Measurements from ENCODE around the gene FGF19. TPM values are rescaled to one million over a fixed set of nuclear protein-coding genes. Genes with fewer than 3 reads are reported as not detected.

FGF19 gene
- total RNA-seq, 2 donors from 2014 or later, result 0.37 to 0.40 TPM

- no peaks in the 10 kb centered on the region for H3K36me3 ChIP-seq (ENCODE audit: control insufficient read depth, insufficient read depth, low read length)
- no peak overlapping the region for H3K27ac Mint-ChIP-seq
These were observed 3.4 kb upstream of the FGF19 start for GRCh38 chr11:69707176-69707575.

DNA sequence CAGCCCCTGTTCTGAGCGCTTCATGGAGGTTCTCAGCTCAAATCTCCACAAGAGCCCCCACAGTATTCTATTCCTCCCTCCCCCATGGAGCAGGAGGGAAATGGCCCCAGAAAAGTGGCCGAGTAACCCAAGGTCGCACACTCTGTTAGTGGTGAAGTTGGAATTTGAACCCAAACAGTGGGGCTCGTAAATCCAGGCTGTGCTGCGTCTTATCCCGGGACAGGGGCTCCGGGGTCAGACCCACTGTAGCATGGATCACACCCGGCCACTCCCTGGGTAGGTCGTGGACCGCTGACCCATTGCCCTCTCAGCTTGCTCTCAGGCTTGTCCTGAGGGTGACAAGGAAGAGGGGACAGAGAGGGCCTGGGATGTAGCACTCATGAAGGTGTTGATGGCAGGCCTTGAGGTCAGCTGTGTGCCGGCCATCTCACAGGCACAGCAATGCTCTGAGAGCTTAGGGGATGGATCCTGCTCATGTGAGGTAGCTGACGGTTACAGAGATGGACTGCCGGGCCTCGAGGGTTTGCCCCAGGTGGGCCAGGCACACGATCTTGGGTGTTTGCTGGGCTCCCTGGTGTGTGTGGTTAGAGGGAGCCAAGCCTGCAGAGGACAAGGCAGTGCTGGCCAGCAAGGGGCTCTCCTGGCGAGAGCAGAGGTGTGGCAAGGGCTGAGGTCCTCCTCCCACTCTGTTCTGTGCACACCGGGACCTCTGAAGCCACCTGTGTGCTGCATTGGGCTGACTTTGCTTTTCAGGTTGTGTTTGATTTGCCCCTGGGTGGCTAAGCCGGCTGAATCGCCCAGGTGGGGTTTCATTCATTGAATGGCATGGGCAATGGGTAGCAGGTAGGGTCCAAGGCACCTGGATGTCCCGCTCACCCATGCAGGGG, 2.3 kb upstream of the FGF19 start:
- peak; percentile 70 for DNase-seq
- Histone ChIP-seq H3K9me3 (ENCODE audit: control insufficient read depth, low read length) (no peaks in the 10 kb centered on the region), H3K9ac (ENCODE audit: extremely low read depth, low read length, poor library complexity, severe bottlenecking) (no peak overlapping the region), H3K4me3 (ENCODE audit: low read length) (no peak overlapping the region), H3K36me3 (ENCODE audit: control insufficient read depth, insufficient read depth, low read length) (no peaks in the 10 kb centered on the region), H3K4me1 (ENCODE audit: control insufficient read depth, insufficient read depth, low read length) (no peaks in the 10 kb centered on the region), H3K27me3 (ENCODE audit: control insufficient read depth, insufficient read depth, low read length, poor library complexity, severe bottlenecking) (peaks cover 53% of the 10 kb centered on the region), H3K27ac (ENCODE audit: low read depth, low read length) (no peak overlapping the region)
- Mint-ChIP-seq H3K27me3 (ENCODE audit: insufficient read depth) (peaks cover 35% of the 10 kb centered on the region), H3K4me1 (peaks cover 26% of the 10 kb centered on the region), H3K27ac (no peak overlapping the region), H3K4me3 (peak overlapping the region; percentile 58), H3K36me3 (ENCODE audit: low read depth) (no peaks in the 10 kb centered on the region), H3K9me3 (no peaks in the 10 kb centered on the region)
- 81 to 85% methylated on average over 10 to 19 of the region's 20 CpGs for WGBS, 2 experiments (ENCODE audit: insufficient coverage in 1 of 2, insufficient read length in 1 of 2)
- TF ChIP-seq, protein P1, sequence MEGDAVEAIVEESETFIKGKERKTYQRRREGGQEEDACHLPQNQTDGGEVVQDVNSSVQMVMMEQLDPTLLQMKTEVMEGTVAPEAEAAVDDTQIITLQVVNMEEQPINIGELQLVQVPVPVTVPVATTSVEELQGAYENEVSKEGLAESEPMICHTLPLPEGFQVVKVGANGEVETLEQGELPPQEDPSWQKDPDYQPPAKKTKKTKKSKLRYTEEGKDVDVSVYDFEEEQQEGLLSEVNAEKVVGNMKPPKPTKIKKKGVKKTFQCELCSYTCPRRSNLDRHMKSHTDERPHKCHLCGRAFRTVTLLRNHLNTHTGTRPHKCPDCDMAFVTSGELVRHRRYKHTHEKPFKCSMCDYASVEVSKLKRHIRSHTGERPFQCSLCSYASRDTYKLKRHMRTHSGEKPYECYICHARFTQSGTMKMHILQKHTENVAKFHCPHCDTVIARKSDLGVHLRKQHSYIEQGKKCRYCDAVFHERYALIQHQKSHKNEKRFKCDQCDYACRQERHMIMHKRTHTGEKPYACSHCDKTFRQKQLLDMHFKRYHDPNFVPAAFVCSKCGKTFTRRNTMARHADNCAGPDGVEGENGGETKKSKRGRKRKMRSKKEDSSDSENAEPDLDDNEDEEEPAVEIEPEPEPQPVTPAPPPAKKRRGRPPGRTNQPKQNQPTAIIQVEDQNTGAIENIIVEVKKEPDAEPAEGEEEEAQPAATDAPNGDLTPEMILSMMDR (conservative IDR thresholded peaks at IDR 0.05), result no peak

More at GRCh38 chr11:69707176-69707575, 3.4 kb upstream of the FGF19 start:
- Mint-ChIP-seq H3K36me3 (ENCODE audit: low read depth) (no peaks in the 10 kb centered on the region), H3K9me3 (no peaks in the 10 kb centered on the region), H3K27me3 (ENCODE audit: insufficient read depth) (peaks cover 34% of the 10 kb centered on the region), H3K4me1 (peaks cover 26% of the 10 kb centered on the region), H3K4me3 (no peak overlapping the region)
- Histone ChIP-seq H3K27me3 (ENCODE audit: control insufficient read depth, insufficient read depth, low read length, poor library complexity, severe bottlenecking) (peaks cover 45% of the 10 kb centered on the region), H3K4me1 (ENCODE audit: control insufficient read depth, insufficient read depth, low read length) (no peaks in the 10 kb centered on the region), H3K9me3 (ENCODE audit: control insufficient read depth, low read length) (no peaks in the 10 kb centered on the region), H3K27ac (ENCODE audit: low read depth, low read length) (no peak overlapping the region), H3K9ac (ENCODE audit: extremely low read depth, low read length, poor library complexity, severe bottlenecking) (no peak overlapping the region), H3K4me3 (ENCODE audit: low read length) (no peak overlapping the region)
- 70 to 84% methylated on average over 4 to 7 of the region's 7 CpGs for WGBS, 2 experiments (ENCODE audit: insufficient coverage in 1 of 2, insufficient read length in 1 of 2)
- peak; percentile 82 for DNase-seq
- TF ChIP-seq, protein P1 (conservative IDR thresholded peaks at IDR 0.05), result no peak

GRCh38 chr11:69705351-69705811, 1.6 kb upstream of the FGF19 start:
- no peaks in the 10 kb centered on the region for H3K9me3 Mint-ChIP-seq
- H3K4me3 Mint-ChIP-seq, result peak overlapping the region; percentile 58
- H3K27ac Mint-ChIP-seq, result no peak overlapping the region
- Histone ChIP-seq H3K36me3 (ENCODE audit: control insufficient read depth, insufficient read depth, low read length) (no peaks in the 10 kb centered on the region), H3K9me3 (ENCODE audit: control insufficient read depth, low read length) (no peaks in the 10 kb centered on the region), H3K27me3 (ENCODE audit: control insufficient read depth, insufficient read depth, low read length, poor library complexity, severe bottlenecking) (peaks cover 53% of the 10 kb centered on the region), H3K4me1 (ENCODE audit: control insufficient read depth, insufficient read depth, low read length) (peaks cover 4% of the 10 kb centered on the region), H3K27ac (ENCODE audit: low read depth, low read length) (no peak overlapping the region), H3K9ac (ENCODE audit: extremely low read depth, low read length, poor library complexity, severe bottlenecking) (no peak overlapping the region), H3K4me3 (ENCODE audit: low read length) (no peak overlapping the region)
- 22 to 31% methylated on average over 7 to 18 of the region's 18 CpGs for WGBS, 2 experiments (ENCODE audit: insufficient coverage in 1 of 2, insufficient read length in 1 of 2)
- H3K4me1 Mint-ChIP-seq, result peaks cover 34% of the 10 kb centered on the region
- TF ChIP-seq, protein P1 (conservative IDR thresholded peaks at IDR 0.05), result no peak
- H3K36me3 Mint-ChIP-seq (ENCODE audit: low read depth), result no peaks in the 10 kb centered on the region
- peaks cover 35% of the 10 kb centered on the region for H3K27me3 Mint-ChIP-seq (ENCODE audit: insufficient read depth)
- DNase-seq, result no peak

Measured in endodermal cell (in vitro differentiated cells).